HCT116 (cell line): Measurements from ENCODE around the gene CPZ.

Experiments
- EZH2 ChIP-seq: fragments of 200-600 bp; sonication (generic); IDR thresholded peaks from 2 replicates; pipeline ENCODE4 v1.6.1; 2017; ENCODE audit warnings: antibody characterized with exemption, mixed run types
- SIN3A ChIP-seq: IDR thresholded peaks from 2 replicates; pipeline ENCODE4 v1.6.1; 2012; ENCODE audit warnings: low read depth
- YY1 ChIP-seq: IDR thresholded peaks from 2 replicates; pipeline ENCODE4 v1.6.1; 2011; ENCODE audit warnings: low read length, low read depth, moderate library complexity, mild to moderate bottlenecking; ENCODE audit not compliant: insufficient replicate concordance; ENCODE audit errors: extremely low read depth

DNA sequence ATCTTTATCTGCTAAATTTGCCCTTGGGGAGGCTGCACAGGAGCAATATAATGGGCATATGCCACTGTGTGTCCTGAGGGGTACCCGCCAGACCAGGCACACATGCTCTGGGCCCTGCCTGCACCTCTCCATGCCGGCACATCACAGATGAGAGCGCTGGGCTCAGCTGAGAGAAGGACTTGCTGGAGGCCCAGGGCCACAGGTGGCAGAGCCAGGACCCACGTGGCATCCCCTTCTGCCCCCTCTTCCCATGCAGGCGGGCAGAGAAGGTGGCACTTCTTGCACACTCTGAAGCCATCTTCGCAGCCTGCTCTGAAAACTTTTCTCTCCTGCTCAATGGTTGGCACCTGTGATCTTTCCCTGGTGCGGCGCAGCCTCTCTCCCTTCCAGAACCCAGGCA lies 20.1 kb downstream of the CPZ start:
- TF ChIP-seq YY1 (no peak), EZH2 (no peak), SIN3A (no peak)
